PC-9 (cell line): ENCODE data around the gene OSMR.

ENCODE experiments used
- EZH2 ChIP-seq: fragments of 200-600 bp; sonication (generic); IDR thresholded peaks from 2 replicates; pipeline ENCODE4 v1.8.0; 2017; ENCODE audit warnings: antibody characterized with exemption, low read depth
- TF ChIP-seq, protein P1 (sequence below): fragments of 200-600 bp; sonication (generic); conservative IDR thresholded peaks from 2 replicates; pipeline ENCODE4 v1.6.1; 2017; ENCODE audit warnings: mixed run types, antibody characterized with exemption, mild to moderate bottlenecking, moderate library complexity

DNA sequence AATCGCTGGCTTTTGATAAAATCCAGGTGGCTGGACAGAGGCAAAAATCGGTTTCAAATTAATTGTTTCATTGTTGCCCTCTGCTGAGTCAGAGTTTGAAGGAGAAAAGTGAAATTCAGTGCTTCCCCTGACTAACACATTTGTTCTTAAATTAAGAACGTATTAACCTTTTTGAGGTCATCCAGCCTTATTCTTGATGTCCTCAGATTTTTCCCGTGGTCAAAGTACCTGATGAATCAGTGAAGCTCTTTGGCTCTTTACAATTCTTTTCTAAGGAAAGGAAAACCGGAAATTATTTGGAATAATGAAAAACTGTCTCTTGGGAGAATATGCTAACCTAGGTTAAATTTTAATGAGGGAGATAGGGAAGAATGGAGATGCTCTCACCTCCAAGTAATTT, 21.6 kb downstream of the OSMR start:
- TF ChIP-seq, protein P1, sequence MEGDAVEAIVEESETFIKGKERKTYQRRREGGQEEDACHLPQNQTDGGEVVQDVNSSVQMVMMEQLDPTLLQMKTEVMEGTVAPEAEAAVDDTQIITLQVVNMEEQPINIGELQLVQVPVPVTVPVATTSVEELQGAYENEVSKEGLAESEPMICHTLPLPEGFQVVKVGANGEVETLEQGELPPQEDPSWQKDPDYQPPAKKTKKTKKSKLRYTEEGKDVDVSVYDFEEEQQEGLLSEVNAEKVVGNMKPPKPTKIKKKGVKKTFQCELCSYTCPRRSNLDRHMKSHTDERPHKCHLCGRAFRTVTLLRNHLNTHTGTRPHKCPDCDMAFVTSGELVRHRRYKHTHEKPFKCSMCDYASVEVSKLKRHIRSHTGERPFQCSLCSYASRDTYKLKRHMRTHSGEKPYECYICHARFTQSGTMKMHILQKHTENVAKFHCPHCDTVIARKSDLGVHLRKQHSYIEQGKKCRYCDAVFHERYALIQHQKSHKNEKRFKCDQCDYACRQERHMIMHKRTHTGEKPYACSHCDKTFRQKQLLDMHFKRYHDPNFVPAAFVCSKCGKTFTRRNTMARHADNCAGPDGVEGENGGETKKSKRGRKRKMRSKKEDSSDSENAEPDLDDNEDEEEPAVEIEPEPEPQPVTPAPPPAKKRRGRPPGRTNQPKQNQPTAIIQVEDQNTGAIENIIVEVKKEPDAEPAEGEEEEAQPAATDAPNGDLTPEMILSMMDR = no peak
- no peak for TF ChIP-seq EZH2
